HG03108 (cell line): ENCODE results near the gene TMEM45B.
"Not testable (repeated sequence)": the region's sequence is repeated elsewhere in the genome, so short reads cannot be mapped to it uniquely, and the experiment has no call there.

Experiments
- ATAC-seq: cut with Tn5 transposase; IDR thresholded peaks from one replicate; pipeline ENCODE4 v1.9.1; 2021; ENCODE audit warnings: moderate library complexity; ENCODE audit not compliant: unreplicated experiment

Gene TMEM45B

GRCh38 chr11:129849447-129850130, 33.9 kb downstream of the TMEM45B start:
- ATAC-seq, result no peak

- ATAC-seq, result no peak
Measured at GRCh38 chr11:129852125-129852740, 36.6 kb downstream of the TMEM45B start.

- ATAC-seq, result no peak
Measured at GRCh38 chr11:129853518-129854231, 38.0 kb downstream of the TMEM45B start.

GRCh38 chr11:129854232-129854805, 38.7 kb downstream of the TMEM45B start:
- no peak for ATAC-seq

- no peak for ATAC-seq
Measured at GRCh38 chr11:129855086-129855485, 39.4 kb downstream of the TMEM45B start.

GRCh38 chr11:129856036-129856435, 40.4 kb downstream of the TMEM45B start:
- no peak for ATAC-seq

- no peak for ATAC-seq
Measured at GRCh38 chr11:129861702-129862522, 46.3 kb downstream of the TMEM45B start.

- ATAC-seq, result no peak
Measured at GRCh38 chr11:129864811-129865210, 49.2 kb downstream of the TMEM45B start.

GRCh38 chr11:129865701-129866100, 50.1 kb downstream of the TMEM45B start:
- no peak for ATAC-seq

- ATAC-seq, result no peak
Measured at GRCh38 chr11:129866311-129866710, 50.7 kb downstream of the TMEM45B start.

GRCh38 chr11:129868626-129869025, 53.0 kb downstream of the TMEM45B start:
- ATAC-seq, result not testable (repeated sequence)

GRCh38 chr11:129871914-129872313, 56.3 kb downstream of the TMEM45B start:
- no peak for ATAC-seq

- ATAC-seq, result no peak
Measured at GRCh38 chr11:129880311-129880710, 64.7 kb downstream of the TMEM45B start.

- ATAC-seq, result no peak
Measured at GRCh38 chr11:129881570-129882170, 66.0 kb downstream of the TMEM45B start.

GRCh38 chr11:129884581-129884980, 68.9 kb downstream of the TMEM45B start:
- no peak for ATAC-seq

GRCh38 chr11:129885381-129885780, 69.7 kb downstream of the TMEM45B start:
- no peak for ATAC-seq

GRCh38 chr11:129888451-129888850, 72.8 kb downstream of the TMEM45B start:
- ATAC-seq, result no peak

GRCh38 chr11:129894278-129895125, 78.9 kb downstream of the TMEM45B start:
- ATAC-seq, result no peak
